SK-N-MC (cell line): ENCODE results near the gene TMEM59.

Source experiments
- EZH2 ChIP-seq: fragments of 200-600 bp; sonication (generic); IDR thresholded peaks from one replicate; pipeline ENCODE4 v1.6.1; 2017; ENCODE audit warnings: antibody characterized with exemption
- FOXP2 ChIP-seq: optimal IDR thresholded peaks from 2 replicates; pipeline ENCODE3; 2011; ENCODE audit warnings: mild to moderate bottlenecking, moderate library complexity; ENCODE audit not compliant: insufficient read depth; ENCODE audit errors: extremely low read length, control extremely low read depth
- POLR2AphosphoS5 ChIP-seq: IDR thresholded peaks from 2 replicates; pipeline ENCODE4 v1.6.1; 2012; ENCODE audit warnings: mild to moderate bottlenecking, low read depth, low read length, borderline replicate concordance

DNA sequence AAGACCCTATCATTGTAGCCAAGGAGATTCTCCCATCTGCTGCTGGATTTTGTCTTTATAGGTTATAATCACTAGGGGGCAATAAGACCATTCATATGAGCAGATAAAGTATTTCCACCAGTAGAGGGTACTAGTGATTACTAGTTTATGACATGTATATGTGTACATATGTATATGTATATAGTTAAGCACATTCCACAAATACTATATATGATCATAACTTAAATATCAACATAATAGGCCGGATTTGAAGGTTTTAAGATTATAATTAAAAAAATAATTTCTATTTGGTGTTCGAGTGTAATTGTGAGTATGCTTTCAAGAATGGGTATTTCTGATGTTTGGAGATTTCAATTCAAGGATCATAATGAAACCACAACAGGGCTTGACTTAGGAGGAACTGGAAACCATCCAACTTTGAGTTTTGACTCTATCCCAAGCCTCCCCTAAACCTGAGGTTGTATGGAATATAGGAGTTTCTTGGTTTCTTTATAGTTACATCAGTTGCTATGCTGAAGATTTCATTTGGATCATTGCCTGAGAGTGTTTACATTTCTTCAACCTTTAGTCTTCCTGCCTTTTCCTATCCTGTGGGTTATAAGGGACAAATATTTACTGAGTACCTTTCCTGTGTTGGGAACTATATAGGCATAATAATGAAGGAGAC lies 17.3 kb upstream of the TMEM59 start:
- TF ChIP-seq POLR2AphosphoS5 (no peak), EZH2 (no peak), FOXP2 (no peak)
